Amygdala (tissue), 56 donors: ENCODE data around the gene GNG5.
"Not testable (repeated sequence)": the region's sequence is repeated elsewhere in the genome, so short reads cannot be mapped to it uniquely, and the experiment has no call there.

Experiments used
- DNase-seq, 56 donors: peaks; one replicate each; lab custom pipeline; 2025; lab: John Stamatoyannopoulos, UW

GNG5 gene

GRCh38 chr1:84506002-84506728 is at the start of gene GNG5, which contains the start of gene SPATA1:
Gene GNG5 (minus strand): TSS chr1:84506581. CDS start chr1:84506091, 490 bp downstream.
Gene SPATA1 (plus strand): TSS chr1:84506386. CDS start chr1:84516360, 9,974 bp downstream.
- peak; percentile 67 to 97 (median 88) for DNase-seq

- DNase-seq: no peak
Measured at GRCh38 chr1:84550826-84551225, 44.4 kb upstream of the GNG5 start.

GRCh38 chr1:84541679-84542078 is 35.3 kb upstream of the GNG5 start:
- no peak for DNase-seq

GRCh38 chr1:84540759-84541158 is 34.4 kb upstream of the GNG5 start:
- no peak for DNase-seq

GRCh38 chr1:84539972-84540371 is 33.6 kb upstream of the GNG5 start:
- no peak for DNase-seq

GRCh38 chr1:84538599-84538998 is 32.2 kb upstream of the GNG5 start:
- DNase-seq: no peak

- no peak for DNase-seq
Measured at GRCh38 chr1:84525779-84526178, 19.4 kb upstream of the GNG5 start.

GRCh38 chr1:84524590-84524989 is 18.2 kb upstream of the GNG5 start:
- DNase-seq: no peak

GRCh38 chr1:84510668-84511067 is 4.3 kb upstream of the GNG5 start:
- no peak for DNase-seq

GRCh38 chr1:84510165-84510564 is 3.8 kb upstream of the GNG5 start:
- DNase-seq: no peak

GRCh38 chr1:84509029-84509428 is 2.6 kb upstream of the GNG5 start:
- DNase-seq: no peak

- no peak for DNase-seq
Measured at GRCh38 chr1:84508510-84508909, 2.1 kb upstream of the GNG5 start.

- not testable (repeated sequence) for DNase-seq
Measured at GRCh38 chr1:84507887-84508286, 1.5 kb upstream of the GNG5 start.

GRCh38 chr1:84506729-84507453 is 510 bp upstream of the GNG5 start:
- DNase-seq: no peak

GRCh38 chr1:84505493-84506001 is 834 bp downstream of the GNG5 start:
- DNase-seq: peak in 18 of 56 donors; percentile 23 to 83 (median 56)

GRCh38 chr1:84504580-84505492 is 1.5 kb downstream of the GNG5 start:
- DNase-seq: no peak

GRCh38 chr1:84502927-84503326 is 3.5 kb downstream of the GNG5 start:
- DNase-seq: no peak

- DNase-seq: no peak
Measured at GRCh38 chr1:84497631-84498275, 8.6 kb downstream of the GNG5 start.

- DNase-seq: no peak
Measured at GRCh38 chr1:84496498-84496897, 9.9 kb downstream of the GNG5 start.

GRCh38 chr1:84493747-84494146 is 12.6 kb downstream of the GNG5 start:
- no peak for DNase-seq
